ENCODE results near the gene KRTAP21-2.

The KRTAP21-2 gene

GRCh38 chr21:30714946-30715345 lies 32.1 kb downstream of the KRTAP21-2 start:
- no peak for DNase-seq (ENCODE audit: low read depth, low spot score)
- no peak for TF ChIP-seq CTCF (IDR thresholded peaks at IDR 0.05; ENCODE audit: low read depth, low read length)
- in situ Hi-C loops (cut with HindIII; ENCODE audit: low sequenced_read_pairs), result no loop called here
- no peak overlapping the region for H3K4me3 ChIP-seq (ENCODE audit: low read depth, low read length)

GRCh38 chr21:30714456-30714855 lies 32.6 kb downstream of the KRTAP21-2 start:
- H3K4me3 ChIP-seq (ENCODE audit: low read depth, low read length), result no peak overlapping the region
- in situ Hi-C loops (cut with HindIII; ENCODE audit: low sequenced_read_pairs), result no loop called here
- no peak for DNase-seq (ENCODE audit: low read depth, low spot score)
- TF ChIP-seq CTCF (IDR thresholded peaks at IDR 0.05; ENCODE audit: low read depth, low read length), result no peak

- TF ChIP-seq CTCF (IDR thresholded peaks at IDR 0.05; ENCODE audit: low read depth, low read length), result no peak
- H3K4me3 ChIP-seq (ENCODE audit: low read depth, low read length), result no peak overlapping the region
- peak; percentile 15 for DNase-seq (ENCODE audit: low read depth, low spot score)
- in situ Hi-C loops (cut with HindIII; ENCODE audit: low sequenced_read_pairs), result no loop called here
Measured at GRCh38 chr21:30713766-30714165, 33.3 kb downstream of the KRTAP21-2 start.

- TF ChIP-seq CTCF (IDR thresholded peaks at IDR 0.05; ENCODE audit: low read depth, low read length), result no peak
- in situ Hi-C loops (cut with HindIII; ENCODE audit: low sequenced_read_pairs), result no loop called here
- no peak for DNase-seq (ENCODE audit: low read depth, low spot score)
- H3K4me3 ChIP-seq (ENCODE audit: low read depth, low read length), result no peak overlapping the region
Measured at GRCh38 chr21:30710499-30710898, 36.6 kb downstream of the KRTAP21-2 start.

GRCh38 chr21:30707409-30707808 lies 39.6 kb downstream of the KRTAP21-2 start:
- no peak overlapping the region for H3K4me3 ChIP-seq (ENCODE audit: low read depth, low read length)
- in situ Hi-C loops (cut with HindIII; ENCODE audit: low sequenced_read_pairs), result no loop called here
- TF ChIP-seq CTCF (IDR thresholded peaks at IDR 0.05; ENCODE audit: low read depth, low read length), result no peak
- no peak for DNase-seq (ENCODE audit: low read depth, low spot score)

Data from astrocyte of the spinal cord (primary cell).